Measurements from ENCODE around the gene LMO3.

Gene LMO3

GRCh38 chr12:16586350-16587109, 19.4 kb downstream of the LMO3 start:
- TF ChIP-seq CTCF (IDR thresholded peaks at IDR 0.05; ENCODE audit: insufficient read depth, low read length, missing control alignments) = no peak
- no peak overlapping the region for H3K4me3 ChIP-seq (ENCODE audit: low read depth, low read length)
- no peak for DNase-seq (ENCODE audit: low read depth, low spot score)
- POLR2A ChIA-PET = no interaction called here
- CTCF ChIA-PET = no interaction called here

GRCh38 chr12:16585781-16586180, 20.2 kb downstream of the LMO3 start:
- no peak for DNase-seq (ENCODE audit: low read depth, low spot score)
- no peak for TF ChIP-seq CTCF (IDR thresholded peaks at IDR 0.05; ENCODE audit: insufficient read depth, low read length, missing control alignments)
- ChIA-PET CTCF (no interaction called here), POLR2A (no interaction called here)
- no peak overlapping the region for H3K4me3 ChIP-seq (ENCODE audit: low read depth, low read length)

GRCh38 chr12:16583969-16584745, 21.8 kb downstream of the LMO3 start:
- TF ChIP-seq CTCF (IDR thresholded peaks at IDR 0.05; ENCODE audit: insufficient read depth, low read length, missing control alignments) = no peak
- POLR2A ChIA-PET = no interaction called here
- no peak overlapping the region for H3K4me3 ChIP-seq (ENCODE audit: low read depth, low read length)
- DNase-seq (ENCODE audit: low read depth, low spot score) = no peak
- CTCF ChIA-PET = no interaction called here

GRCh38 chr12:16581416-16581815, 24.5 kb downstream of the LMO3 start:
- DNase-seq (ENCODE audit: low read depth, low spot score) = no peak
- CTCF ChIA-PET = no interaction called here
- TF ChIP-seq CTCF (IDR thresholded peaks at IDR 0.05; ENCODE audit: insufficient read depth, low read length, missing control alignments) = no peak
- POLR2A ChIA-PET = no interaction called here
- no peak overlapping the region for H3K4me3 ChIP-seq (ENCODE audit: low read depth, low read length)

GRCh38 chr12:16579041-16579440, 26.9 kb downstream of the LMO3 start:
- no peak for DNase-seq (ENCODE audit: low read depth, low spot score)
- ChIA-PET POLR2A (no interaction called here), CTCF (no interaction called here)
- TF ChIP-seq CTCF (IDR thresholded peaks at IDR 0.05; ENCODE audit: insufficient read depth, low read length, missing control alignments) = no peak
- no peak overlapping the region for H3K4me3 ChIP-seq (ENCODE audit: low read depth, low read length)

- H3K4me3 ChIP-seq (ENCODE audit: low read depth, low read length) = no peak overlapping the region
- CTCF ChIA-PET = no interaction called here
- POLR2A ChIA-PET = no interaction called here
- no peak for DNase-seq (ENCODE audit: low read depth, low spot score)
- TF ChIP-seq CTCF (IDR thresholded peaks at IDR 0.05; ENCODE audit: insufficient read depth, low read length, missing control alignments) = no peak
Observed at GRCh38 chr12:16573398-16574077, 32.4 kb downstream of the LMO3 start.
